Right lobe of liver (tissue), 4 donors: ENCODE results near the gene SFXN3.

Experiments used
- POLR2A ChIP-seq: fragments of 450-650 bp; IDR thresholded peaks from one replicate; pipeline ENCODE4 v1.6.1; 2017; ENCODE audit warnings: antibody characterized with exemption, mild to moderate bottlenecking
- TF ChIP-seq, protein P1 (sequence below), 4 donors: fragments of 200-600 bp in 3 of 4; fragments of 450-650 bp in 1 of 4; IDR thresholded peaks; one replicate each; pipeline versions ENCODE4 v1.5.1 to v1.8.0; 2016 to 2022; ENCODE audit warnings: antibody characterized with exemption in 4 of 4, mild to moderate bottlenecking in 2 of 4
- donor health status: DM: no; HTN: no; CAD: no.
- donor health status: DM: no; HTN: no; CAD: no.
- donor health status: DM: no; HTN: yes; CAD: no.

DNA sequence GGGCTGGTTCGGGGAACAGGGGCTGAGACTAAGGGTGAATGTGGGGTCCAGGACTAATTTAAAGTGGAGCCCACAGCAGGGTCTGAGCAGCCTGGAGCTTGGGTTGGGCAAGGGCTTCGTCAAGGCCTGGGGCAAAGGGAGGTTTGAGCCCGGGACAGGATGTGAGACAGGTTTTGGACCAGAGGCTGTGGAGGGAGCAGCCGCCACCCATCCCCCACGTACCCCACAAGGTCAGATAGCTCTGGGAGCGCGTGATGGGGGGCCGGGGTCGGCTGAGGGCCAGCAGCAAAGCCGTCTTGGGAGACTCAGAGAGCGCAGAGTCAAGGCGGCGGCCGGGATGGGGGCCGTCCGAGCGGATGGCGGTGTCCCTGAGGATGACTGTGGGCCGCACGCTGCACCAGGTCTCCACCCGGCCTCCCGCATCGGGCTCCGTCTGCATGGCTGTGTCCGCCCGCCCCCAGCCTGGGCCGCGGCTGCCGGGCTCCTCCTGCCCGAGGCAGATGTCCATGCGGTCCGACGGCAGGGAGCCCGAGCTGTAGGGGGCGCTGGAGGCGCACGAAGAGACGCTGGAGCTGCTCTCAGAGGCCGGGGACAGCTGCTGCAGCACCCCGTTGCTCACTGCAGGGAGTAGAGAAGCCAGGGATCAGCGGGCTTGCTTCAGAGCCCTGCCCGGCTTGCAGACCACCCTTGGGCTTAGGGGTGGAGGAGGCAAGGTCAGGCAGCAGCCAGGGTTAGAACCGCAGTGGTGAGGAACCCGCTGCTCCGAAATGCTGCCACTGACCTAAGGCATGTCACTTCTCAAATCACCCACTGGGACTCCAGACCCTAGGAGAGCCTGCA, 12.2 kb upstream of the SFXN3 start:
- TF ChIP-seq, protein P1, sequence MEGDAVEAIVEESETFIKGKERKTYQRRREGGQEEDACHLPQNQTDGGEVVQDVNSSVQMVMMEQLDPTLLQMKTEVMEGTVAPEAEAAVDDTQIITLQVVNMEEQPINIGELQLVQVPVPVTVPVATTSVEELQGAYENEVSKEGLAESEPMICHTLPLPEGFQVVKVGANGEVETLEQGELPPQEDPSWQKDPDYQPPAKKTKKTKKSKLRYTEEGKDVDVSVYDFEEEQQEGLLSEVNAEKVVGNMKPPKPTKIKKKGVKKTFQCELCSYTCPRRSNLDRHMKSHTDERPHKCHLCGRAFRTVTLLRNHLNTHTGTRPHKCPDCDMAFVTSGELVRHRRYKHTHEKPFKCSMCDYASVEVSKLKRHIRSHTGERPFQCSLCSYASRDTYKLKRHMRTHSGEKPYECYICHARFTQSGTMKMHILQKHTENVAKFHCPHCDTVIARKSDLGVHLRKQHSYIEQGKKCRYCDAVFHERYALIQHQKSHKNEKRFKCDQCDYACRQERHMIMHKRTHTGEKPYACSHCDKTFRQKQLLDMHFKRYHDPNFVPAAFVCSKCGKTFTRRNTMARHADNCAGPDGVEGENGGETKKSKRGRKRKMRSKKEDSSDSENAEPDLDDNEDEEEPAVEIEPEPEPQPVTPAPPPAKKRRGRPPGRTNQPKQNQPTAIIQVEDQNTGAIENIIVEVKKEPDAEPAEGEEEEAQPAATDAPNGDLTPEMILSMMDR (IDR thresholded peaks at IDR 0.05): peak; percentile 57 to 67 (median 62)
- no peak for TF ChIP-seq POLR2A
